NCI-H1417 (cell line): Measurements from ENCODE around the gene UNC45A.
"Not testable (repeated sequence)": the region's sequence is repeated elsewhere in the genome, so short reads cannot be mapped to it uniquely, and the experiment has no call there.

Source experiments
- DNase-seq, 3 experiments: peaks; one replicate each; lab custom pipeline; 2025; lab: John Stamatoyannopoulos, UW

The UNC45A gene

GRCh38 chr15:90902840-90903732 is 32.0 kb upstream of the UNC45A start, which contains the start of gene MAN2A2:
TSS of gene MAN2A2 (plus strand) at chr15:90903302. CDS start at chr15:90904208, 906 bp downstream.
- DNase-seq: peak; percentile 54 to 93 (median 86)

GRCh38 chr15:90903733-90904536 is 31.1 kb upstream of the UNC45A start:
- DNase-seq: peak in 2 of 3 experiments; percentile 52 to 73

GRCh38 chr15:90904746-90905145 is 30.3 kb upstream of the UNC45A start:
- DNase-seq: no peak

GRCh38 chr15:90905306-90906180 is 29.5 kb upstream of the UNC45A start:
- DNase-seq: no peak

GRCh38 chr15:90906181-90906849 is 28.8 kb upstream of the UNC45A start:
- no peak for DNase-seq

- no peak for DNase-seq
Measured at GRCh38 chr15:90907051-90907660, 27.9 kb upstream of the UNC45A start.

GRCh38 chr15:90907838-90908507 is 27.1 kb upstream of the UNC45A start:
- no peak for DNase-seq

- not testable (repeated sequence) for DNase-seq
Measured at GRCh38 chr15:90909449-90909848, 25.6 kb upstream of the UNC45A start.

- no peak for DNase-seq
Measured at GRCh38 chr15:90909976-90910375, 25.1 kb upstream of the UNC45A start.

- no peak for DNase-seq
Measured at GRCh38 chr15:90910441-90911301, 24.4 kb upstream of the UNC45A start.

- no peak for DNase-seq
Measured at GRCh38 chr15:90911302-90911623, 23.8 kb upstream of the UNC45A start.

GRCh38 chr15:90911906-90912769 is 22.9 kb upstream of the UNC45A start:
- DNase-seq: no peak

GRCh38 chr15:90912770-90913075 is 22.4 kb upstream of the UNC45A start:
- no peak for DNase-seq

GRCh38 chr15:90913398-90913944 is 21.6 kb upstream of the UNC45A start:
- DNase-seq: no peak

GRCh38 chr15:90914305-90915080 is 20.6 kb upstream of the UNC45A start:
- no peak for DNase-seq

GRCh38 chr15:90915216-90915807 is 19.8 kb upstream of the UNC45A start:
- DNase-seq: no peak

- no peak for DNase-seq
Measured at GRCh38 chr15:90915808-90916440, 19.2 kb upstream of the UNC45A start.
